D721Med (cell line): Measurements from ENCODE around the gene PTGER2.

Source experiments
- DNase-seq: peaks from one replicate; pipeline ENCODE4 v3.0.0; 2011; ENCODE audit warnings: low spot score; ENCODE audit not compliant: insufficient read length
- FAIRE-seq: peaks from 2 replicates; lab custom pipeline; 2011; peaks lifted over from hg19 to GRCh38; lab: Jason Lieb, UNC
- TF ChIP-seq, protein P1 (sequence below): IDR thresholded peaks from 2 replicates; pipeline ENCODE4 v1.5.1; 2012; ENCODE audit warnings: mild to moderate bottlenecking, control low read depth; ENCODE audit not compliant: insufficient read depth; ENCODE audit errors: missing control alignments

PTGER2 gene

GRCh38 chr14:52304248-52304904 lies 9.7 kb upstream of the PTGER2 start:
- TF ChIP-seq, protein P1, sequence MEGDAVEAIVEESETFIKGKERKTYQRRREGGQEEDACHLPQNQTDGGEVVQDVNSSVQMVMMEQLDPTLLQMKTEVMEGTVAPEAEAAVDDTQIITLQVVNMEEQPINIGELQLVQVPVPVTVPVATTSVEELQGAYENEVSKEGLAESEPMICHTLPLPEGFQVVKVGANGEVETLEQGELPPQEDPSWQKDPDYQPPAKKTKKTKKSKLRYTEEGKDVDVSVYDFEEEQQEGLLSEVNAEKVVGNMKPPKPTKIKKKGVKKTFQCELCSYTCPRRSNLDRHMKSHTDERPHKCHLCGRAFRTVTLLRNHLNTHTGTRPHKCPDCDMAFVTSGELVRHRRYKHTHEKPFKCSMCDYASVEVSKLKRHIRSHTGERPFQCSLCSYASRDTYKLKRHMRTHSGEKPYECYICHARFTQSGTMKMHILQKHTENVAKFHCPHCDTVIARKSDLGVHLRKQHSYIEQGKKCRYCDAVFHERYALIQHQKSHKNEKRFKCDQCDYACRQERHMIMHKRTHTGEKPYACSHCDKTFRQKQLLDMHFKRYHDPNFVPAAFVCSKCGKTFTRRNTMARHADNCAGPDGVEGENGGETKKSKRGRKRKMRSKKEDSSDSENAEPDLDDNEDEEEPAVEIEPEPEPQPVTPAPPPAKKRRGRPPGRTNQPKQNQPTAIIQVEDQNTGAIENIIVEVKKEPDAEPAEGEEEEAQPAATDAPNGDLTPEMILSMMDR: no peak
- FAIRE-seq: no peak
- DNase-seq: no peak

- TF ChIP-seq, protein P1: no peak
- FAIRE-seq (no peak), DNase-seq (no peak)
Observed at GRCh38 chr14:52305014-52305413, 9.1 kb upstream of the PTGER2 start.

DNA sequence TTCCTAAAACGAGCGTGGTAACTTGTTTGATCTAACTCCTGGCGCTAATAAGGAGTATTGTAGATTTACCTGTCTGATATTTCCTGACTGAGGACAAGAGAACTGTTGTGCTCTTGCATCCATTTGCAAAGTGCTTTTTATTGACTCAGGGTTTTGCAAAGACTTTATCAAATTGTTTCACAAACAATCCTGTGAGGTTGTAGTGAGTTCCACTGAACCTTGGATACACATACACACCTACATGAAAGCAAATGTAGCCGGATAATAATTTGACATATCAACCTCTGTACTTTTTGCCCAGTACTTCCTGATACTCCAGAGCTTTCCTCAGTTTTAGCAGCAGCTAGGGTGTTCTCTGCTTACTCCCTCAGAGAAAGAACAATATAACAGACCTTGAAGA lies 6.7 kb upstream of the PTGER2 start:
- DNase-seq (no peak), FAIRE-seq (no peak)
- TF ChIP-seq, protein P1: no peak

DNA sequence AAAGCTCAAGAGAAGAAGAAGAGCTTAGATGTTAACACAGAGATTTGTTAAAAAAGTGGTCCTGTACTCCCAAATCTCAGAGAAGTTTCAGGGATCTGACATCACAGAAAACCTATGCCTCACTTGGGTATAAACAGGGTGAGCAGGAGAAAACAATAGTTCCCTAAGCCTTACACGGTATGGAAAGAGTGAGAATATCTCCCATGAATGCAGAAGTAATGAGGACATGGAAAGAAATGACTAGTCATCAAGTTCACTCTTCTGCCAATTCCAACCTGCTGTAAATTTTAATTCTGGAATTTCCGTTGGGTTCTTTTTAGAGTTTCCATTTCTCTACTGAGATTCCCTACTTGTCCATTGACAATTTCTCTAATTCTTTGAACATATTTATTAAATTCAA lies 6.2 kb upstream of the PTGER2 start:
- DNase-seq: no peak
- FAIRE-seq: no peak
- TF ChIP-seq, protein P1: no peak

GRCh38 chr14:52310541-52310940 lies 3.6 kb upstream of the PTGER2 start:
- FAIRE-seq (no peak), DNase-seq (no peak)
- TF ChIP-seq, protein P1: no peak

GRCh38 chr14:52312931-52313355 lies 1.2 kb upstream of the PTGER2 start:
- DNase-seq: no peak

DNA sequence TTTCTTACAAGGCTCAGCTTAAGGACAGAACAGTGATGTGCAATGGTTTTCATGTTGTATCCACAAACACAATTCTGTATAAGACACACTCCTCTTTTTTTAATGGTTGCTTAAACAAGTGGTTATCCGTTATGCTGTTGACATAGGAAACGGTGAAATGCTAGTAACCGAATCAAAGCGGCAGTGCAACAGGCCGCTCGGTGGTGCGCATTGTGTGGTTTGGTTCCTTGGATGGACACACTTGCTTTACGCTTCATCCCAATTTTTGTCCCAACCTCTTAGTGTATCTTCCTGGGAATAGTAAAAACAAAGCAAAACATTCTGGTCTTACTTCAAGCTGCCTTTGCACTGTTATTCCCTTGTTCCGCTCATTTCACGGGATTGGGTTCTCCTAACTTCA lies 650 bp upstream of the PTGER2 start:
- DNase-seq (no peak), FAIRE-seq (no peak)
- TF ChIP-seq, protein P1: no peak

More at GRCh38 chr14:52312931-52313355, 1.2 kb upstream of the PTGER2 start:
- TF ChIP-seq, protein P1: no peak
- FAIRE-seq: no peak
